ENCODE data around the gene PCDHGA11.
"Not testable (repeated sequence)": the region's sequence is repeated elsewhere in the genome, so short reads cannot be mapped to it uniquely, and the experiment has no call there.

The PCDHGA11 gene

GRCh38 chr5:141432726-141433125, 11.9 kb downstream of the PCDHGA11 start:
- DNase-seq, result not testable (repeated sequence)

GRCh38 chr5:141434006-141434405, 13.2 kb downstream of the PCDHGA11 start:
- no peak for DNase-seq

GRCh38 chr5:141437221-141437620, 16.4 kb downstream of the PCDHGA11 start:
- DNase-seq, result no peak

- no peak for DNase-seq
Observed at GRCh38 chr5:141439411-141440141, 18.7 kb downstream of the PCDHGA11 start.

- DNase-seq, result no peak
Observed at GRCh38 chr5:141440341-141440740, 19.5 kb downstream of the PCDHGA11 start.

- DNase-seq, result no peak
Observed at GRCh38 chr5:141441571-141442170, 20.8 kb downstream of the PCDHGA11 start.

- DNase-seq, result no peak
Observed at GRCh38 chr5:141465351-141465750, 44.5 kb downstream of the PCDHGA11 start.

Data from activated CD4-positive, alpha-beta T cell treated with anti-CD3 and anti-CD28 coated beads, Interleukin-2, amount 50 U/mL, for 4 hours (primary cell).